Activated T-helper 1 cell treated with anti-CD3 and anti-CD28 coated beads, Interleukin-2, amount 50 U/mL, for 16 hours (primary cell): ENCODE data around the gene TMCO4.
A peak's percentile ranks its signal among the peaks of the same experiment; 100 is the strongest.

Experiments used
- DNase-seq, 2 donors: peaks; one replicate each; pipeline ENCODE4 v3.0.0-alpha.2; 2020; ENCODE audit warnings: low read depth in 1 of 2, low spot score in 1 of 2

TMCO4 gene

DNA sequence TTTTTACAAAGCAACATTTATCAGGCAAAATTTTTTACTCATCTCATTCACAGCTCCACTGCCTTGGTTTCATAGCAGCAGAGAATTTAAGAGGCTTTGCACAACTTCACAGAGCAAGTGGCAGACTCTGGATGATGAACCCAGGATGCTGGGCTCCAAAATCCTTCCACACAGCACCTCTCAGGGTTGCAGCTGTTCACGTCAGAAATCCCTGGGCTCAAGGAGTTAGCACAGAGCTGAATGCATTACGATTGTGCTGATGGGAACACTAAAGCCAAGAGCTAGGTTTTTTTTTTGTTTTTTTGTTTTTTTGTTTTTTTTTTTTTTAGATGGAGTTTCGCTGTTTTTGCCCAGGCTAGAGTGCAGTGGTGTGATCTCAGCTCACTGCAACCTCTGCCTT lies 137.4 kb downstream of the TMCO4 start:
- DNase-seq, result no peak

DNA sequence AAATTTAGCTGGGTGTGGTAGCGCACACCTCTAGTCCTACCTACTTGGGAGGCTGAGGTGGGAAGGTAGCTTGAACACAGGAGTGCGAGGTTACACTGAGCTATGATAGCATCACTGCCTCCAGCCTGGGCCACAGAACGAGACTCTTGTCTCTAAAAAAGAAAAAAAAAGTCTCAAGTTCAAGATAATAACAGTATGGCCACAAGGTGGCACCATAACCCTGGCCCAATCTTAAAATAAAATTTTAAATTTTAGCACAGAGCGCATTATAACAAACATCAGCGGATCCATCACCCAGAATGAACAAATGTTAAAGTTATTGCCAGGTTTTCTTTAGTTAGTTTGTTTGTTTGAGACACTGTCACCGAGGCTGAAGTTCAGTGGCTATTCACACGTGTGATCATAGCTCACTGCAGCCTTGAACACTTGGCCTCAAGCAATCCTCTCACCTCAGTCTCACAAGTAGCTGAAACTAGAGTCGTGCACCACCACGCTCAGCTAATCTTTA lies 137.9 kb downstream of the TMCO4 start:
- no peak for DNase-seq

DNA sequence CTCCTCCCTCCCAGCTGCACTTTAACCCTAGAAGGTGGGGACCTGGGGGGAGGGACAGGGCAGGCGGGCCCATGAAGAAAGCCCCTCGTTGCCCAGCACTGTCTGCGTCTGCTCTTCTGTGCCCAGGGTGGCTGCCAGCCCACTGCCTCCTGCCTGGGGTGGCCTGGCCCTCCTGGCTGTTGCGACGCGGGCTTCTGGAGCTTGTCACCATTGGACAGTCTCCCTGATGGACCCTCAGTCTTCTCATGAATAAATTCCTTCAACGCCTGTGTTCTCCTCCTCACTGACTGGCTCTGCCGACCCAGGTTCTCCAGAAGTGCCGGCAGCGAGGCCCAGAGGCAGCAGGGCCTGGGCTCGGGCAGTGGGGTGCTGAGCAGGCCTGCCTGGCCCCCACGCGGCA lies 141.5 kb downstream of the TMCO4 start:
- no peak for DNase-seq

DNA sequence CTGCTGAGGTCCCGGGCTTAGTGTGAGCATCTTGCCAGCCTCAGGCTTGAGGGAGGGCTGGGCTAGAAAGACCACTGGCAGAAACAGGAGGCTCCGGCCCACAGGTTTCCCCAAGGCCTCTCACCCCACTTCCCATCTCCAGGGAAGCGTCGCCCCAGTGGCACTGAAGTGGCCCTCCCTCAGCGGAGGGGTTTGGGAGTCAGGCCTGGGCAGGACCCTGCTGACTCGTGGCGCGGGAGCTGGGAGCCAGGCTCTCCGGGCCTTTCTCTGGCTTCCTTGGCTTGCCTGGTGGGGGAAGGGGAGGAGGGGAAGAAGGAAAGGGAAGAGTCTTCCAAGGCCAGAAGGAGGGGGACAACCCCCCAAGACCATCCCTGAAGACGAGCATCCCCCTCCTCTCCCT lies 142.2 kb downstream of the TMCO4 start:
- no peak for DNase-seq

DNA sequence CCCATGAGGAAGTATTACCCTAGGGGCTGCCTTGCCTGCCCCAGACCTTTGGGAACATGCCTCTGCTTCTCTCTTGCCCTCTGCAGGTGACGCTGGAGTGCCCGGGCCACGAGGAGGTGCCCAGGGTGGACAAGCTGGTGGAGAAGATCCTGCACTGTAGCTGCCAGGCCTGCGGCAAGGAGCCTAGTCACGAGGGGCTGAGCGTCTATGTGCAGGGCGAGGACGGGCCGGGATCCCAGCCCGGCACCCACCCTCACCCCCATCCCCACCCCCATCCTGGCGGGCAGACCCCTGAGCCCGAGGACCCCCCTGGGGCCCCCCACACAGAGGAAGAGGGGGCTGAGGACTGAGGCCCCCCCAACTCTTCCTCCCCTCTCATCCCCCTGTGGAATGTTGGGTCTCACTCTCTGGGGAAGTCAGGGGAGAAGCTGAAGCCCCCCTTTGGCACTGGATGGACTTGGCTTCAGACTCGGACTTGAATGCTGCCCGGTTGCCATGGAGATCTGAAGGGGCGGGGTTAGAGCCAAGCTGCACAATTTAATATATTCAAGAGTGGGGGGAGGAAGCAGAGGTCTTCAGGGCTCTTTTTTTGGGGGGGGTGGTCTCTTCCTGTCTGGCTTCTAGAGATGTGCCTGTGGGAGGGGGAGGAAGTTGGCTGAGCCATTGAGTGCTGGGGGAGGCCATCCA lies 142.8 kb downstream of the TMCO4 start:
- no peak for DNase-seq

DNA sequence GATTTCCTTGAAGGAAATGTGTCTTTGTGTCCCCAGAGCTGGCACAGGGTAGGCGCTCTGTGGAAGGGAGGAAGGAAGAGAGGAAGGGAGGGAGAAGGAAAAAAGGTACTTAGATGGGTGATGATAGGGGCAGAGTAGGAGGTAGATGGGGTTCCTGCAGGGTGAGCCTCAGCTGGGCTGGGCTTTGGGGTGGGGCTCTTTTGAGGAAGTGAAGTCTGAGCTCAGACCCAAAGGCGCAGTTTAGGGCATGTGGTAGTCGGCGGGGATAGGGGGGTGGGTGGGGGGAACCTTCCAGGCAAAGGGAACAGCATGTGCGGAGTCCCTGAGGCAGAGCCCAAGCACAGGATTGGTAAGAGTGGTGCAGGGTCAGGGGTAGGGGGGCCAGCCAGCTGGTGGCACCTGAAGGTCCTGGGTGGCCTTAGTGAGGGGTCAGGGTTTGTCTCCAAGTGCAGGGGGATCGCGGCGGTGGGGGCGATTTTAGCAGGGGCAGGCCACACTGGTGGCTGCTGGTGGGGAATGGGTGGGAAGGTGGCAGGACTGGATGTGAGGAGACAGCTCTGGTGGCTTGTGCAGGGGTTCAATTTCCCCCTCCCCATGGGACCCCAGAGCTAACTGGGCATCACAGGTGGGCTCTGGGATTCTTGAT lies 143.5 kb downstream of the TMCO4 start:
- no peak for DNase-seq

DNA sequence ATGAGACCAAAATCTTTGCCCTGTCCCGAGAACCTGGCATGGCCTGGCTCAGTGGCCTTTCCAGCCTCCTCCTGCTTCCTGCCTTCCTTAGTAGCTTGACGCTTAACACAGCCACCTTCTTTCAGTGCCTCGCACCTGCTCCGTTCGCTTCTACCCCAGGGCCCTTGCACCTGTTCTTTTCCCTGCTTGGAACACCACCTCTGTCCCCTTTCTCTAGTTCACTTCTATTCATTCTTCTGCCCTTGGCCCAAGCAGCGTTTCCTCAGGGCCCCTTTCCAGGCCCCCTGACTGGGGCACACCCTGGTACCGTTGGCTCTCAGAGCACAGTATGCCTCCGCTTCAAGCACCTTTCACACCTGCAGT lies 144.0 kb downstream of the TMCO4 start:
- no peak for DNase-seq

DNA sequence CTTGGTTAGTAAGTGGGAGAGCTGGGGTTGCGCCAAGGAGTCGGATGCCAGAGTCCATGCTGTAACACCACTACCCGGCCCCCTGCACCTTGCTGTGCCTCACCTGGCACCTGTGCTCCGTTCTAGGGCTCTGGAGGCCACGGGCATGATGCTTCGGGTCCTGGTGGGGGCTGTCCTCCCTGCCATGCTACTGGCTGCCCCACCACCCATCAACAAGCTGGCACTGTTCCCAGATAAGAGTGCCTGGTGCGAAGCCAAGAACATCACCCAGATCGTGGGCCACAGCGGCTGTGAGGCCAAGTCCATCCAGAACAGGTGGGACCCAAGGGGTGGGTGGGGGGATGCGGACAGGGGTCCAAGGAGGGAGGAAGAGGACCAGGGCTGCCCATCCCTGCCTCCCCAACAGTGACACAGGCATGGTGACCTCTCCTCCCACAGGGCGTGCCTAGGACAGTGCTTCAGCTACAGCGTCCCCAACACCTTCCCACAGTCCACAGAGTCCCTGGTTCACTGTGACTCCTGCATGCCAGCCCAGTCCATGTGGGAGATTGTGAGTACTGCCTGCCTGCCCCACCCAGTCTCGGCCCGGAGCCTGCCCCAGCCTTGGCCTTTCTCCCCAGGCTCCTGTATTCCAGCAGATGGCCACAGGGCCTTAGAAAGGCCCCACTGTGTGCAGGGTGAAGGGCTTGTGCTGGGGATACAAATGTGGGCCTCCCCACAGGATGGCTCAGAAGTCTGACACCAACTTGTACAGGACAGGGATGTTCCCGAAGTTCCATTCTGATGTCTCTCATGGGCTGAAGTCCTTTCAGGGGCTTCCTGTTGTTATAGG lies 144.6 kb downstream of the TMCO4 start:
- no peak for DNase-seq

DNA sequence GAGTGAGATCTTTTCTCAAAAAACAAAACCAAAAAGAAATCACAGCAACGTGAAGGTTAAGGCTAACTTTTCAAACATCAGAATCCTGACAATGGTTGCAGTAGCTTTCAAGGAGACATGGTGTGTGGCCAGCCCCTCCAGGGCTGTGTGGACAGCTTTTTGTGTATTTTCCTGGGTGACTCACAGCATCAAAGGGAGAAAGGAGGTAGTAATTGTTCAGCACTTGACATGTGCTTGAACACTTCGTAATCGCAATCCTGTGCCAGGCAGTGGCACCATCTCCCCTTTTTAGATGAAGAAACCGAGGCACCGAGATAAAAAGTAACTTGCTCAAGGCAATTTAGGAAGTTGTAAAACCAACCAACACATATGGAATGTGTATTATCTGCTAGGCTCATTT lies 145.3 kb downstream of the TMCO4 start:
- no peak for DNase-seq

DNA sequence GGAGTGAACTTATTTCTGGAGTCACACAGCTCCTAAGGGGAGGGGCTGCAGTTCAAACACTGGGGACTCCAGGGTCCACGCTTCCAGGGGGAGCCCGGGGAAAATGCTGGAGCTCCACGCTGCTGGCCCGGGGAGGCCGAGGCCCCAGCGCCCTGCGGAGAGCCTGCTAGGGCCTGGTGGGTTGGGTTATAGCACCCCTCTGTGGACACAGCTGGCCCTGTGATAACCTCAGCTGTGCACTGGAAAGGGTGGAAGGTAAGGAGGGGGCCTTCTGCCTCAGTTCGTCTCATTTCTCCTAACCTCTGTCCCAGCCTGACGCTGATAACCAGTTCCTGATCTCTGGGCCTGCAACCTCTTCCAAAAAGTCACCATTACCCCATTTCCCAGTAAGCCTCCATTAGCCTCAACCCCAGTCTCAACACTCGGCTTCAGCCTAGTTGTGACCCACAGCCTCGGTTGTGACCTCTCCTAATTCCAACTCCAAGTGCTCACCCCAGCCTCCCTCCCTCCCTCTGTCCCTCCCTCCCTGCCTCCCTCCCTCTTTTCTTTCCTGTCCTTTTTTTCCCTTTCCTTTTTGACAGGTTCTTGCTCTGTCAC lies 148.5 kb downstream of the TMCO4 start:
- DNase-seq, result no peak

DNA sequence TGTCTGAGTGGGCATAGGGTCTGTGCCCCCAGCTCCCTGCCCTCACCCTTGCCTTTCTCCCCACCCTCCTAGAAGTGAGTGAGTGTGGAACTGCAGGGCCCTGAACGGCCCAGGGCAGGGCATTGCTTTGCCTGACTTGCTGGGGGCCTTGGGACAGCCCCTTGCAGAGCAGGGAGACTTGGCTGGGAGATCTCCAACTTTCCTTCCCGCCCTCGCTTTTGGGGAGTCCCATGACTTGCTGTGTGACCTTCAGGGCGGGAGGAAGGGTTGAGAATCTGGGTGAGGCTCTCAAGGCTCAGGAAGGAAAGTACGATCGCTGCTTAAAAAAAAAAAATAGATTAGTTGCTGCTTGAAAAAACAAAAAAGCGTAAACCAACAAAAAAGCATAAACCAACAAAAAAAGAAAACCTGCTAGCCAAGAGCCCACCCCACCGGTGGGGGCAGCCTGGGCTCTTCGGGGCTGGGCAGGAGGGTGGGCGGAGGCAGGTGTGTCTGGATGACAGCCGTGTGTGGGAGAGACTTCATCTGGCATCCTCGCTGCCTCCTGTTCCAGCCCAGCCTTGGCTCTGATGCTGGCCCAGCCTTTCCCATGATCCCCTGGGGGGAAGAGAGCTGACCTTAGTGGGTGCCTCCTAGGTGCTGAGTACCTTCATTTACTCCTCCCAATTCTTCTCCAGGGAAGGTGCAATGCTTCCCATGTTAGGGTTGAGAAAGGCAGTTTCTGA lies 149.1 kb downstream of the TMCO4 start:
- no peak for DNase-seq

DNA sequence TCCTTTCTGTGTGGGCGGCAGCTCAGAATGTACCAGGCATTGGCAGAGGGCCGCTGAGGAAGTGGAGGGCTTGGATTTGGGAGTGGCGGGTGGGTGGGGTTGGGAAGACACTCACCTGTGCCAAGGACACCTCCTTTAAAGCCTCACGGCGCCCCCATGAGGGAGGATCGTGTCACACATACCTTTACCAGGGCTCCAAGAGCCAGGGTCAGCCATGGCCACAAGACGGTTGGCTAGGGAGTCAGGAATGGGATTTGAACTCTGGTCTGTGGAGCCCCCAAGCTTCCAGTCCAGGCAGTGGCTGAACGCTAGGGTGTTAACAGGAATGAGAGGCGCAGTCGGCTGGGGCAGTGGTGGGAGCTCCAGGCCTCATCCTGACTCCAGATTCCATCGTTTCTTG lies 151.0 kb downstream of the TMCO4 start:
- DNase-seq, result no peak

DNA sequence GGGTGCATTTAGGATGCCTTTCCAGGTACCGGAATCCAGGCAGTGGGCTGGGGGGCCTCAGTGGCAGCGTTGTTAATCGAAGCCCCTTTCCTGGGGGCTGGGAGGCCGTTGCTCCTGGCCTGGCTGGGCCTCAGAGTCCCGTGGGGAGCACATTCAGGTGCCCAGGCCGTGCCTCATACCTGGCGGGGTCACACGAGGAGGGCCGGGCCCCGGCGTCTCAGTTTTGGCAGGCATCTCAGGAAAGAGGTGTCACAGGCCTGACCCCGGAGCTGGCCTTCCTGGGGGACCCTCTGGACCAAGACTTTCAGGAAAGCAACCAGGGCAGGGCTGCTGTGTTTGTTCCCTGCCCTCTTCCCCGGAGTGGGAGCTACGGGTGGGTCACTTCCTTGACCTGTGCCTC lies 151.5 kb downstream of the TMCO4 start:
- DNase-seq, result no peak

DNA sequence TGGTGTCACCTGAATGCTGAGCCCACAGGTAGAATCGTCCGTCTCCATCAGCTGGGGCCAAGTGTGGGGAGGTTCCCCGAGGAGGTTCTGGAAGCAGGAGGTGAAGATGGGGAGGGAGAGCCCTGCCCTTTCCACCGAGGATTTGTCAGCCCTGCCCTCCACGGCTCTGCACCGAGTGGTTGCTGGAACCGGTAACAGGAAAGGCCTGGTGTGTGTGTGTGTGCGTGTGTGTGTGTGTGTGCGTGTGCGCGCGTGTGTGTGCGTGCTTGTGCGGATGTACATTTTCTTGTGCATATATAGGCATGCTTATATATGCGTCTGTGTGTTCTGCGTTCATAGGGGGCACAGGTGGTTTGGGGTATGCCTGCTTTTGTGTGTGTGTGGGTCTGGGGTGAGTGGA lies 152.1 kb downstream of the TMCO4 start:
- DNase-seq, result no peak

DNA sequence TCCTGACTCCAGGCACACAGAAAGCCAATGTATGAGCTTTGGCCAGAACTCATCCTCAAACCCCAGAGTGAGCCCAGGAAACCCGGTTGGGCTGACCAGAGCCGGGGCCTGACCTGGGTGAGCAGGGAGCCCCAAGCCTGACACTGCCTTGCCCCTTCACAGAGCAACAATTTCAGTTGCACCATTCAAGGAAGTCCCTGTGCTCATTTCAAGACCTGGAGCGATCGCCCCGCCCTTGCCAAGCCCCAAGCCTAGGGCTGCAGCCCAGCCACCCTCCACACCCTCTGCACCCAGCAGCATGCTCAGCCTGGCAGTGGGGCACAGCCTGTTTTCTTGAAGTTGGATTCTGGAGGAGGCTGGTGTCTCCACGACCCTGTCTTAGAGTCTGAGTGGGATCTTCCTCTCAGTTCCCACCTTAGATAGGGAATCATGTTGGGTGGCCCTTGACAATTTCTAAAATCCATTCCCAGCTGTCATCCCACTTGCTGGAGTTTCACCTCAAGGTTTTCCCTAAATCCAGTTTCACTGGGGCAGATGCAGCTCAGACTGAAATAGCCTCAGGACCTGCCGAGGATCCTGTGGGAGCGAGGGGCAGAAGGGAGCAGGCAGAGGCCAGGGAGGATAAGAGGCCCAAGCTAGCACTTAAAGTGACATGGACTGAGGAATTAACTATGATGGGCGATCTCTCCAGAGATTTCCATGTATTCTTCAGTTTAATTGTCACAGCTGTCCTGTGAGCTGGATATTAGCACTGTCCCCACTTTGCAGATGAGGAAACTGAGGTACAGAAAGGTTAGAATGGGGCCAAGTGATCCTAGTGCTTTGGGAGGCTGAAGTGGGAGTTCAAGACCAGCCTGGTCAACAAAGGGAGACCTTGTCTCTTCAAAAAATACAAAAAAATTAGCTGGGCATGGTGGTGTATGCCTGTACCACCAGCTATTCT lies 153.1 kb downstream of the TMCO4 start:
- no peak for DNase-seq

DNA sequence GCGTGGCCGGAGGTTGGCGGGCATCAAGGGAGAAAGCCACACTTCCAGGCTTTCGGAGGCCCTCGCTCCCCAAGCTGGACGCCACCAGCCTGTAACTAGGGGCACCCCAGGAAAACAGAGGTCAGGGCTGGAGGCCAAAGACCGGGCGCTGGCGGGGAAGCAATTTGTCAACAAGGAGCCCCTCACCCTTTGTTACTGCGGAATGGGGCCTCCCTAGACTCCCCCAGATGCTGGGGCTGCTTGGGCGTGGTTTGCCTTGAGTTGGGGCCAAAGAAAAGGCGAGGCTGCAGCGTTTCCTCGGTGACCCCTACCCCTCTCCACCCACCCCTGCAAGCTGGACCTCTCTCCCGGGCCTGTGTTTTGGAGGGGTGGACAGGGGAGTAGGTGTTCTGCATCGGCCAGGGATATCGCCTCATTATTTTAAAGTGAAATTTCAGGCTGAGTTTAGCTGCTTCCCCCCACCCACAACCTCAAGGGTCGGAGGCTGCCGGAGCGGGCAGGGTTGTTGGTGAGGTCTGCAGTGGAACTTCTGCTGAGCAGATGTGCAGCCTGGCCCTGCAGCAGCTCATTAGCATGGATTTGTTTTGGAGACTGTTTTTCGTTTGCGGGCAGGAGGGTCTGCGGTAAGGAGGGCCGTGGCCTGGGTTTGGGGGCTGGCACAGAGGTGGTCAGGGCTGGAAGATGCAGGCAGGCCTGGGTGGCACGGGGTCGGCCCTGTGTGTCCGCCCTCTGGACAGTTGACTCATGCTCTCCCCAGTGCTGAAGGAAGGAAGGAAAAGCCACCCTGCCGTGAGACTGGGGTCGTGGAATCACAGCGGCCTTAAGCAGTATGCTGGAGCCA lies 154.1 kb downstream of the TMCO4 start:
- DNase-seq, result no peak

DNA sequence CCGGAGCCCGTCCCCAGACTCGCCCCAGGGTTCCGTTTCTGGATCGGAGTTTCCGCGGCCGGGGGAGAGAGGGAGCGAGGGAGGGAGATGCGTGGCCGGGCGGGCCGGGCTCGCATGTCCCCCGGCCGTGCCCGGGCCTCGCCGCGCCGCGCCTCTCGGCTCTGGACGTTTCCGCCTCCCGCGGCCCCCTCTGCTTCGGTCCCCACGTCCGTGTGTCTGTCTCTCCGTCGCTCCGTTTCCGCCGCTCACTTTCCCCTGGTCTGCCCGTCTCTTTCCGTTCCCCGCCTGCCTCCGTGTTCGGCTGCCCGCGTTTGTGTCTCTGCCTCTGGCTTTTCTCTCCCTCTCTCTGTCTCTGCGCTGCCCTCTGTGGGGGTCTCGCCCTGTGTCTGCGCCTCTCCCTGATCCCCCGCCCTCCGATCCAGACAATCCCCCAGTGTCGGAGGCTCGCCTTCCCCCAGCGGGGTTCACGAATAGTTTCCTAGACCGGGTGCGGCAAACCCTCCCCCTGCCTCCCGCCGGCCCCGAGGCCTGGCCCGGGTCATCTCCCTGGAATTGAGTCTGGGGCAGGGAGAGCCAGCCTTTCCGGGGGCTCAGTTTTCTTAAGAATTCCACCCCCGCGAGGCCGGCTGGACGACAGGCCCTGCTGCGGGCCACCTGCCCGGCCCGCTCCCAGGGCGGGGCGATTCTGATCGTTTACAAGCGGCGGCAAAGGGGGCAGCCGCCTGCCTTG lies 154.9 kb downstream of the TMCO4 start:
- peak in 1 of 2 donors; percentile 31 for DNase-seq

DNA sequence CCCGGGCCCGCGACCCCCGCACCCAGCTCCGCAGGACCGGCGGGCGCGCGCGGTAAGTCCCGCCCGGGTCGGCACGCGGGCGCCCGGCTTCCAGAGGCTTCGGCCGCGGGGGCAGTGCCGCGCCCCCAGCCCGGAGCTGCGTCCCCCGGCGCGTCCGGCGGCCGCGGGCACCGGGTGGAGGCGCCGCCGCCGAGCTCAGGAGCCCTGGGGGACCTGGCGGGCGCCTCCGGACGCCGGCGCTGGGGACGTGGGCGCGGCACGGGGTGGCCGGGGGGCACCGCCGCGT lies 155.4 kb downstream of the TMCO4 start:
- DNase-seq, result no peak
